Neutrophil (primary cell): ENCODE measurements around the gene ANHX.

ENCODE experiments used
- H3K27ac ChIP-seq: fragments of 200-600 bp; sonication (generic); 2 replicates; pipeline ENCODE4 v1.5.1; 2016; ENCODE audit warnings: mild to moderate bottlenecking, moderate library complexity
- H3K27me3 ChIP-seq: fragments of 200-600 bp; sonication (generic); 2 replicates; pipeline ENCODE4 v1.6.0; 2016; ENCODE audit warnings: mild to moderate bottlenecking
- H3K36me3 ChIP-seq: fragments of 200-600 bp; sonication (generic); 2 replicates; pipeline ENCODE4 v1.5.1; 2017
- H3K4me1 ChIP-seq, 2 experiments: fragments of 200-600 bp in 1 of 2; sonication (generic) in 1 of 2; 1 replicate in 1 of 2; 2 replicates in 1 of 2; pipeline versions ENCODE4 v1.5.1 to v1.6.1; 2013 to 2016; ENCODE audit warnings: low read depth in 1 of 2, low read length in 1 of 2, mild to moderate bottlenecking in 1 of 2, moderate library complexity in 1 of 2; ENCODE audit not compliant: control insufficient read depth in 1 of 2, insufficient read depth in 1 of 2
- H3K4me3 ChIP-seq, 2 experiments: fragments of 200-600 bp in 1 of 2; sonication (generic) in 1 of 2; 1 replicate in 1 of 2; 2 replicates in 1 of 2; pipeline ENCODE4 v1.5.1; 2013 to 2016; ENCODE audit warnings: low read depth in 1 of 2, low read length in 1 of 2, mild to moderate bottlenecking in 1 of 2, moderate library complexity in 1 of 2
- H3K9me3 ChIP-seq: fragments of 200-600 bp; sonication (generic); 2 replicates; pipeline ENCODE4 v1.5.1; 2016
- CTCF ChIP-seq: fragments of 200-600 bp; sonication (generic); IDR thresholded peaks from 2 replicates; pipeline ENCODE4 v1.5.1; 2016; ENCODE audit warnings: antibody characterized with exemption

The ANHX gene

GRCh38 chr12:133236144-133236543, 467 bp upstream of the ANHX start:
- no peaks in the 10 kb centered on the region for H3K4me1 ChIP-seq
- no peak overlapping the region for H3K4me3 ChIP-seq
- peaks cover 16% of the 10 kb centered on the region for H3K9me3 ChIP-seq
- H3K27ac ChIP-seq: no peak overlapping the region
- TF ChIP-seq CTCF: no peak
- no peaks in the 10 kb centered on the region for H3K27me3 ChIP-seq
- no peaks in the 10 kb centered on the region for H3K36me3 ChIP-seq

DNA sequence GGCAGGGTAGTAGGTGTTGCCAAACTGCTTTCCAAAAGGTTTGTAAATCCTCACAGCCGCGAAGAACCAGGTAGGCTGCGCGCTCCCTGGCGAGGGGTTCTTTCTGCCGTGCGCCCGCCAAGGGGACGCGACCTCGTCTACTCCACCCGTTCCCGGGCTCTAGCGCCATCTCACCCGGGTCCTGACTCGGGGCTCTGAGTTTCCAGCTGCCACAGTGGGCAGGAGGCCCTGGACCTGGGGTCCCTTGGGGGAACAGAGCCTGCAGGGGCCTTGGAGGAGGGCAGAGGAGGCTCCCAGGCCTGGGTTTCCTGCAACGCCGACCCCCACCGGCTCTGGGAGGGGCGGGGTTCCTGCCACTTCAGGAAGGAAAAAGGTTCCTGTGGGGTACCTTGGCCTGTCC, 706 bp downstream of the ANHX start:
- Histone ChIP-seq H3K27ac (no peak overlapping the region), H3K27me3 (no peaks in the 10 kb centered on the region), H3K9me3 (peaks cover 16% of the 10 kb centered on the region), H3K36me3 (no peaks in the 10 kb centered on the region), H3K4me3 (no peak overlapping the region), H3K4me1 (no peaks in the 10 kb centered on the region)
- TF ChIP-seq CTCF: no peak

GRCh38 chr12:133233993-133234564, 1.6 kb downstream of the ANHX start:
- no peak for TF ChIP-seq CTCF
- peaks cover 16% of the 10 kb centered on the region for H3K9me3 ChIP-seq
- no peaks in the 10 kb centered on the region for H3K27me3 ChIP-seq
- no peaks in the 10 kb centered on the region for H3K36me3 ChIP-seq
- H3K4me3 ChIP-seq: no peak overlapping the region
- H3K27ac ChIP-seq: no peak overlapping the region
- H3K4me1 ChIP-seq: no peaks in the 10 kb centered on the region

DNA sequence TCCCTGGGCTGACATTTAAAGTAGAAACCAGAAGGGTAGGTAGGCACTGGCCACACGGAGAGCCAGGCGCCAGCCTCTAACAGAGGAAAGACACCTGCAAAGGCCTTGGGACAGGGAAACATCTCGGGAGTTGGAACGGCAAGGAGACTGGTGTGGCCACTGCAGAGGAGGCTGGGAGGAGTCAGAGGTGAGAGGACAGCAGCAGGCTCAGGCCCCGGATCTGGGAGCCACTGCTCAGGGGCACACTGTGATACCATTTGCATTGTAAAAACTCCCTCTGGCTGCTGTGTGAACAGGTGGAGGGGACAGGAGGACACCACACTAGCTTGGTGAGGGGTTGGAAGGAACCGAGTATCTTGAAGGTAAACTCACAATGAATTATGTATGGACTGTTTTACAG, 2.7 kb downstream of the ANHX start:
- no peak for TF ChIP-seq CTCF
- no peak overlapping the region for H3K27ac ChIP-seq
- no peak overlapping the region for H3K4me3 ChIP-seq
- peaks cover 16% of the 10 kb centered on the region for H3K9me3 ChIP-seq
- no peaks in the 10 kb centered on the region for H3K36me3 ChIP-seq
- no peaks in the 10 kb centered on the region for H3K27me3 ChIP-seq
- H3K4me1 ChIP-seq: no peaks in the 10 kb centered on the region

GRCh38 chr12:133231001-133231400, 4.7 kb downstream of the ANHX start:
- no peaks in the 10 kb centered on the region for H3K27me3 ChIP-seq
- H3K4me1 ChIP-seq: no peaks in the 10 kb centered on the region
- no peaks in the 10 kb centered on the region for H3K36me3 ChIP-seq
- H3K4me3 ChIP-seq: no peak overlapping the region
- TF ChIP-seq CTCF: no peak
- H3K9me3 ChIP-seq: peaks cover 18% of the 10 kb centered on the region
- H3K27ac ChIP-seq: no peak overlapping the region
